NCI-H2196 treated with DMSO at 0.1 percent for 48 hours (cell line): Measurements from ENCODE around the gene LRP2.
"Not testable (repeated sequence)": the region's sequence is repeated elsewhere in the genome, so short reads cannot be mapped to it uniquely, and the experiment has no call there.

Experiments
- DNase-seq: peaks from one replicate; lab custom pipeline; 2025; ENCODE audit not compliant: unreplicated experiment; lab: John Stamatoyannopoulos, UW

Gene LRP2

DNA sequence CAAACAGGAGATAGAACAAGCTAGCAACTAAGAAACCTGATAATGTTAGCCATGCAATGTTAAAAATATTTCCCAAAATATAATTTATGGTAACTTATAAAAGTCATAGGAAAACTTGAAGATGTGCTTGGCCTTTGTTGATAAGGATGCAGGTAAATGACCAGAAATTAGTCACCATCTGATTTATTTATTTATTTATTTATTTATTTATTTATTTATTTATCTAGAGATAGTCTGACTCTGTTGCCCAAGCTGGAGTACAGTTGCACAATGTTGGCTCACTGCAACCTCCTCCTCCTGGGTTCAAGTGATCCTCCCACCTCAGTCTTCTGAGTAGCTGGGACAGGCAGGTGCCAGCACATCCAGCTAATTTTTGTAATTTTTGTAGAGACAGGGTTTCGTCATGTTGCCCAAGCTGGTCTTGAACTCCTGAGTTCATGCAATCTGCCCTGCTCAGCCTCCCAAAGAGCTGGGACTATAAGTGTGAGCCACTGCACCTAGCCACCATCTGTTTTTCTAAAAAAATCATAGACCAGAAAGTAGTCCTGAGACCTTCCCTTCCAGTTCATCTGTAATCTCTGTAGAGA lies 183.4 kb downstream of the LRP2 start:
- DNase-seq = no peak

DNA sequence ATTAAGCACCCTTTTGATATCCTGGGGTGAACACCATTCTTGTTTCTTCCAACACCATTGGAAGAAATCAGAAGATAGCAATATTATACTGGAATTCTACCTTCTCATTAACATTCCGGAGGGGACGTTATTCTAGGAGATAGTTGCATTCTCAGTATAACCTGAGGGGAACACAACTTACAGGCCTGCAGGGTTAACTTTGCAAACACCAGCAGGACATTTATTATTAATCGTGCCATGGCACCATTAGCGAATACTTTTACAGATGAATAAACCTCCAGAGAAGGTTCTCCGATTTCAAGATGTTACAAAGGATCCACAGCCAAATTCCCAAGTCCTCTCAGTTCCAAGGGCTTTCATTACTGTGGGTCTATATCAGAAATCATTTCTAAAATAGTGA lies 184.0 kb downstream of the LRP2 start:
- DNase-seq = no peak

DNA sequence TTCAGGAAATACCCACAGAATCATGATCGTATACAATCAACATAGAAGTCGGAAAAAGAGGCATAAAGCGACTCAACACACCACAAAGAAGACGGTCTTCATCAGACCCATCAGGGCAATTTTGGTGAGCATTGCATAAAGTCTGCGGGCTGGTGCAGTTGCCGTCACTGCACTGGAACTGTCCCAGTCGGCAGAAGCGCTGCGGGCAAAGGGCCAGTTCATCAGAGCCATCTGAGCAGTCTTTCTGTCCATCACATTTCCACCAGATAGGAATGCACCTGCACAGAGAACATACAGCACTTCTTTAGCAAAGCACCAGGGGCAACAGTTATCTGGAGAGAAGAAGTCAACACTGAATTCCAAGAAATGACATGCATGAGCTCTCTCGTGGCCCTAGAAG lies 187.2 kb downstream of the LRP2 start:
- no peak for DNase-seq

DNA sequence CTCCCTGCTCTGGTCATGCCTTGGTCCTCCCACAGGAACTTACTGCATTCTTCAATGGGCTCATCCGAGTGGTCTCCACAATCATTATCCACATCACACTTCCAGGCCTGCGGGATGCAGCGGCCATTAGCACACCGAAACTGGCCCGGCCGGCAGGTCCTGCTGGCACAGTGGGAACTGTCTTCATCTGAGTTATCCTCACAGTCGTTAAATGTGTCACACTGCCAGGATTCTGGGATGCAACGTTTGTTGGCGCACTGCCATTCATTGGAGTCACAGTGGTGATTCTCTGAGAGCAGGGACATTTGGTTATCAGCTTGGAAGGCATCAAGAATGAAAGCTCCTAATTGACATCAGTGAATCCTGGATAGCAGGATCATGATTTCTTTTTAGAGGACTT lies 188.5 kb downstream of the LRP2 start:
- DNase-seq = no peak

DNA sequence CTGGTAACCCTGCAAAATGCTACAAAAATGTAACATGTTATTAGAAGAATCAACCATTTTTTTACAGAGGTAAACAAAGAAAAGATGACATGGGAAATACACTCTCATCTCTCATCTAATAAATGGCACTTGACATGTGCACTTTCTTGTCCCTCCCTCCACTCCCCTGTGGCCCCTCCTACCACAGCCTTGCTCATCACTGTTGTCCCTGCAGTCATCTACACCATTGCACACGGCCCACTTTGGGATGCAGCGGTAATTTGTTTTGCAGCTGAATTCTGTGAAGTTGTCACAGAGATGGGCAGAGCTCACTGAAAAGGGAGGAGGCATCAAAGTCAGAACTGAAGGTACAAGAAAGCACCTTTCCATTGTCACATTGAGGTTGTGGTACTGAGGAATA lies 189.4 kb downstream of the LRP2 start:
- DNase-seq = no peak

DNA sequence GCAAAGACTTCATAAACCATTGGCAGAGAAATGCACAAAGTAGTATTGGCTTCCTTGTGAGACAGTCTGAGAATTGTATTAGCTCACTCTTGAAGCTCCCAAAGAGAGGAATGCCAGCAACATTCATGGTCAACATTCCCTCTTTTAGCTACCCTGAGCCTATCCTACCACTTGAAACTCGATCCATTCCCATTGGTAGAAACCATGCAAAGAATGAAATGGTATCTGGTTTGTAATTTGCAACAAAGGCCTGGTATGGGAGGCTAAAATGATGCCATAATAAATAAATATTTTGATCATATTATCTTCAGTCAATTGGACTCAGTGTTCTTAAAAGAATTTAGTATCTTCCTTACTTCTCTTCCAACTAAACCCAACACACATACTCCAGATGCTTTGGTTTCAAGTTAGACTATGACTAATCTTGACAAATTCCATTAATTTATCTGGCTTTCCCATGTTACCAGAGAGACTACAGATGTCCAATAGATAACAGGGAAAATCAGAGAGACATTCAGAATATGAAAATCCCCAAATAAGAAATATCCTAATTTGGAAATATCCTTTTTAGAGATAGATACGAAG lies 190.1 kb downstream of the LRP2 start:
- DNase-seq = no peak

DNA sequence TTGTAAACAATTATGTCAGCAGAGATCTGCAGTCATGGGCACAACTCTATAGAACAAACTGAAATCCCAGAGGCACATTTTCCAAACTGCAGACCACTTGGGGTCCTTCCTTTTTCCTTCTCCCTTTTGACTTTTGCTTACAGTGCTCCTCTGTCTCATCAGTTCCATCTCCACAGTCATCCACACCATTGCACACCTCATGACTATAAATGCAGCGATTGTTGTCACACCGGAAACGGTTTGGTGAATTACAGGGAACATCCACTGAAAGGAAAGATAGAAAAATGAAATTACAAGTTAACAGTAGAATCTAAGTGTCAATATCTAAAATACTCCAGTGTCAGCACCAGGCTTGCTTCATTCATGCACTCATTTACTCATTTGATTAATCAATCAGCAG lies 196.5 kb downstream of the LRP2 start:
- no peak for DNase-seq

DNA sequence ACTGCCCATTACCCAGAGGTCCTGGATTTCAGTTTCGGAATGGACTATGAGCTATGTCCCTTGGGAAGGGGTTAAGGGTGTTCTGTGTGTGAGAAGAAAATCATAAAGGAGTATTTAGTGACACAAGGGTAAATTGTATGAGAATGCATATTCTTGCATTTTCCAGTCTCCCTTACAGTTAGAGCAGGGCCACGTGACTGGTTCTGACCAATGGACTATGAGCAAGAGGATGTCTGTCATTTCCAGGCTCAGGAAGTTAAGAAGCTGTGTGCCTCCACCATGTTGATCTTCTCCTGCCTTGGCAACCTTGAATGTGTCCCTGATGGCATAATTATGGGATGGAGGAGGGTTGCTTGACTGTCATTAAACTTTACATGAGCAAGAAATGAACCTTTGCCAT lies 198.0 kb downstream of the LRP2 start:
- no peak for DNase-seq

DNA sequence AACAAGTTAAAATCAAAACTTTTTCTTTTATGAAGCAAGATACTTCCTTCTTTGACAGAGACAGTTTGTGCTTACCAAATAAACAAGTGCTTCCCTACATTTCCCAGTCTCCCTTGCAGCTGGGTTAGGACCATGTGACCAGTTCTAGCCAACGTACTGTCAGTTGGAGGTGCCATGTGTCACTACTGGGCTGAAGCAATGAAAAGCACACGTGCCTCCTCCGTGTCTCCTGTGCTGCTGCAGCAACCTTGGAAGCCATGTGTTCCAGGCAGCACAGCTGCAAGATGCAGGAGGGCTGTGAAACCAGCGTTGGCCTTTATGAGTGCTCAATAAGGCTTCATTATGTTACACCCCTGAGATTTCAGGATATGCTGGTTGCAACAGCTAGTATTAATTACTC lies 199.7 kb downstream of the LRP2 start:
- DNase-seq = no peak

DNA sequence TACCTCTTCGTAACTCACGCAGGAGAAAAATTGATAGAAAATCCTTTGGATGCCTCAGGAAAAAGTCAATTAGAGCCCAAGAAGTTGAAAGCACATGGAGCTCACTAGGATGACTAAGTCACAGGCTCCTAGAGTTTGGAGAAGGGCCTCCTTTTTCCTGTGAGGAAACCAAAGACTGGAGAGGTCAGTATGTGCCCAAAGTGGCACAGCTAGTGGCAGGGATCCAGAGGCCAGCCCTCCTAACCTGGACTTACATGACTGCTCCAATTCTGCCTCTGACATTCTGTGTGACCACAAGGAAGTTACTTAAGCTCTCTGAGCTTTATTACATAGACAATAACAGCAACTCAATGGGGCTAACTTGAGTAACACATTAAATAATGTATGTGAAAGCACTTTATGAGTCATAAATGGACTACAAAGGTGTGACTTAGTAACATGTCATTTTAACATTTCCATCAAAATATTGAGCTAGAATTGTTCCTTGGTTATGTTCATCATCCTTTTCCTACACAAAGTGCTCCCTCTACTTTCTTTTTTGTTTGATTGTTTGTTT lies 201.3 kb downstream of the LRP2 start:
- DNase-seq = no peak

DNA sequence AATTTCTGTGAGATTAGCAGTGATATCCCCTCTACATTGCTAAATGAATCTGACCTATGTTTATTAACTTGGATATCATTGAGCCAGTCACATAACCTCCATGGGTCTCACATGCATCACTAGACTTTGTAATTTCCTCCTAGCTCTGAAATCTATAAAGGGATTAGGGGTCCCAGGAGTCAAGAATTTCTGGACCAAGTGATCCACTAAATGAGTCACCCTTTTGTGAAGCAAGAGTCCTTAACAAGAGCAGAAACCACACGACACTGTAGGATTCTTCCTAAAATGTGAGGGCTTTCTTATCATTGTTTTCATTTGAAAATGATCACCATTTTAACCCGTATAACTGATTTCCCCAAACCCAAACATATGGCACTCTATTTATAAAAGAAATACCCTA lies 202.6 kb downstream of the LRP2 start:
- DNase-seq = no peak

DNA sequence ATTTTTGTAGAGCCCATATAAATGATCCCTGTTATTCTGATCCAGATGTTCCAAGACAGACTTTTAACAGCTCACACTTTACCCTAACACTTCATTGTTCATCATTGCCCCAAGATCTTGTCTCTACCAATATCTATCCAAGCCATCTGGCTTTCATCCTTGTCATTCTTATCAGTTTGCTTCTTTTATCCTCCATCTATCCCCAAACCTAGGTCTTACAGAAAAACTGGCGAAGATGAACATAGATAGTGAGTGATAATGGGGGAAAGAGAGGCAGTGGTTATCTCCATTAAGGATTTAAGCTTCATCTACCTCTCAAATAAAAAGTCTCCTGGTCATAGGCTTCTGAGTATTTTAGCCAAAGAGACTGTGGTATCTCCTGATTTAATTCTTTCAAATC lies 203.5 kb downstream of the LRP2 start:
- DNase-seq = no peak

DNA sequence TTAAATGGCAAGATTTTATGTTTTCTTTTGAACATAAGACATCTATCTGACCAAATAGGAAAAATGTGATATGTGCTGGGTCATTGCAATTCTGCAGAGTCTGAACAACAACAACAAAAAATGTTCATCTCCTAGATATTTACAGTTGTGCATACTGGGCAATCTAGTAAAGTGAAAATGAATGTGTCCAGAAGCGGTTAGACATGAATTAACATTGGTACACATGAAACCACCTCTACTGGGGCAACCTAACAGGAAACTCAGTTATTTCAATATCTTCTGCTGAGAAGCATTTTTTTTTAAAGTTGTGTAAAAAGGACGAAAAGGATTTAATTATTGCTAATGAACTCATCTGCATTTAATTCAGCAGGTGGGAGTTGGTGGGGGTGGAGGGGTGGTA lies 216.1 kb downstream of the LRP2 start:
- no peak for DNase-seq

DNA sequence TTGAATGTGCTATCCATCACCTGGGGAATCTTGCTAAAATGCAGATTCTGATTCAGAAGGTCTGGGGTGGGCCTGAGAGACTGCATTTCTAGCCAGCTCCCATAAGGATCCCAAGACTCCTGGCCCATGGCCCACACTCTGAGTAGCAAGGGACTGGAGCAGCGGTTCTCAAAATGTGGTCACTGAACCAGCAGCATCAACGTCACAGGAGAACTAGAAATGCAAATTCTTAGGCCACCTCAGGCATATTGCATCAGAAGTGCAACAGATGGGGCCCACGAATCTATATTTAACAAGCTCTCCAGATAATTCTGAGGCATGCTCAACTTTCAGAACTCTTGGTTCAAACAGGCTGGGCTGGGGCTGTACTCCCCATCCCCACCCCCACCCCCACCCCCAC lies 218.3 kb downstream of the LRP2 start:
- DNase-seq = no peak

DNA sequence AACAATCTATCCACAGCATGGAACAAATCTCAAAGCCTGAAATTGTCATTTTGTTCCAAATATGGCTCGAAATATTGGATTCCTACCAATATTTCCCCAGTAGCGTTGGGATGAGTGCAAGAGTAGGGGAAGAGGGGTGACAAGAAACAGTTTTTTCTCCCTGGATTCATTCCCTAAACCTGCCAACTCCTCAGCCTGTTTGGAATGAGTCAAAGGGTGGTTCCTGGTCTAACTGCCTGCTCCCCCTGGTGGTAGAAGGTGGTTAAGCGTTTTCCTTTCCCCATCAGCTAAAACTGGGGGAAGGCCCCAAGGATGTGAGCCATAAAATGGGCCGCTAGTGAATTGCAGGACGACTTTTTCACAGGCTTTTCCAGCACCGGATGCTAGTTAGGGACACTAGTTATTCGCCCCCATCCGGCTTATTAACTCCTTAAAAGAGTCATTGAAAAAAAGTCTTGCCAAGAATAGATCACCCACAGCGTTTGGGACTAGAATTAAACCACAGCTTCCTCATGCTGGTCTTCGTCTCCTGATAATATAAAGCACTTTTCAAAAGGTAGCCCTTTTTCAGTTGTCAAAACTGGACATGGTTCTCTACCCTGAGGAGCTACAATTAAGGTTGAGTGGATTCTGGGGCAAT lies 220.5 kb downstream of the LRP2 start:
- no peak for DNase-seq

DNA sequence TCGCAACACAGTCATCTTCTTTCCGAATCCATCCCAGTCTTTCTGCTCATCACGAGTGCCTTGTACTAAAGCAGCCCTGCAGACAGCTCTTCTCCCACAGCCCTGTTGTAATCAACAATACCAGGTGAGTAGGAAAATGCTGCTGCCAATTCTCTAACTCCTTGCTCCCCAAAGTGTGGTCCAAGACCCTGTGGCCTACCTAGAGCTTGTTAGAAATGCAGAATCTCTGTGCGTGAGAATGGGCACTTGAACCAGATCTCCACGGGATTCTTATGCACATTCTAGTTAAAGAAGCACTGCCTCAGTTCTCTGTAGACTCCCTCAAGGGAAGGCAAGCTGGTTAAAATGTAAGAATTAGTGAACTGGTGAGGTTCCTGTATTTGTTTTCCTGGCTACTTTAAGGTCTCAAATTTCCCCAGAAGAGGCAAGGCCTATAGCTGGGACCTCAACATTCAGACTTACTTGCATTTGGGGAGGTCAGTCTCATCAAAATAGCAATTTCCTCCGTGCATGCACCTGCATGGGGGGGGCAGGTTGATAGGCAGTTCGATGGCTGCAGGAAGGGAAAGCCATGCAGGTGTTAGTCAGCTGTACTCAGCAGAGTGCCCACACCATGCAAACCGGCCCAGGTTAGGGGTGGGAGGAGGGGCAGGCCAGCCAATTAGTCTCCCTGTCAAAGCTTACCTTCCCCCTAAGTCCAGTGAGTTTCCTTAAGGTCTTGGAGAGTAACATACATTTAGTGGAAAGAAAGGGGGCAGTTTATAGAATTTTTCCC lies 222.2 kb downstream of the LRP2 start:
- no peak for DNase-seq

DNA sequence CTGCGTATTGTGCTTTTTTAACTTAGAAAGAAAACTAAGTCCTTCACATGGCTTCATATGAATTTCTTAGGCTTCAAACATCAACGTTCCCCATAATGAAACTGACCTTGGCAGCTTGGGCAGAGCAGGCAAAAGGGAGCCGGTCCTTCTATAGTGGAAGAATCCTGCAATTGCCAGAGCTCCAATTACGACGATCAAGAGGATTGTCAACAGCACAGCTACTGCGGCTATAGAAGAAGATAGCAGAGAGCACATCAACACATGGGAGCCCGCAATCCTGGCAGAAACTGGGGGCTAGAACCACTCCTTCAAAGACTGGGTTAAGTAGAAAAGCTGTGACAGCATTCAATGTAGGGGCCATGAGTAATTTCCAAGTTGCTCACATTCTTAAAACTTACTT lies 223.2 kb downstream of the LRP2 start:
- DNase-seq = no peak

DNA sequence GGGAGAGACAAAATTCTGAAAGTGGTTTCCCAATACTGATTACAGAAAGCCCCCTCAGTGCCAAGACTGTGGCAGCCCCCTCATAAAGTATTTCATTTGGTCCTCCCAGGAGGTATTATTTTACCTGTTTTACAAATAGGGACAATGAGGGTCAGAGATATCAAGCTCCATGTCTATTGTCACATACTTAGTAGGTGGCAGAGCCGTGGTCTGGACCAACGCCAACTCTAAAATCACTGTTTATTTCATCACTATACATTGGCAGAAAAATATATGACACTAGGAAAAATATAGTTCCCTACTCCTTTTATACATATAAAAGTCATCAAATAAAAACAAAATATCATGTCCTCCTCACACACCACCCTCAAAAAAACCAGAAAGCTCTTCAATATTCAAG lies 224.4 kb downstream of the LRP2 start:
- no peak for DNase-seq

DNA sequence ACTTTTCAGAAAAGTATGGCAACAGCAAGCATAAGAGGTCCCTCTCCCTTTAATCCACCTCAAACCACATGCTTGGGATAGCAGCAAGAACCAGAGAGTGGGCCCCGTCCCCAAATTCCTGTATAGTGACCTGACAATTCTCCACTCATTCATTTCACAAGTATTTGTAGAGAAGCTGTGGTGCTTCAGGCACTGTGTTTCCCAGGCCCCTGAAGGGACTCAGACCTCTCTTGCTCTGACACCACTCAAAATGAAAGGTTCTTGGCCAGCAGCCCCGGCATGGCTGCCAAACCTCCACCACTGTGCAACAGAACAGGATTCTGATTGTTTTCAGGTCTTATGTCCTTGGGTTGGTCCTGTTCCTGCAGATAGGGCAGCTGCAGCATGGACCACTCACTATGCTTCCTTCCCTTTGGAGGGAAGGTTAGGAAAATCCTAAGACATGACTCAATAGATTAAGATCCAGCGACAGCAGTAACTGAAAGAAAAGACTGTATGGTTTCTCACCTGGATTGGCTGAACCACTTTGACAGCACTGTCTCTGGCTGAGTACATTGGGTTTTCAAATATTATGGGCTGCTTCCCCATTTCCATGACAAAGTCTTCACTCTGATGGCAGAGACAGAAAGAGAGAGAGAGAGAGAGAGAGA lies 225.3 kb downstream of the LRP2 start:
- DNase-seq = no peak

DNA sequence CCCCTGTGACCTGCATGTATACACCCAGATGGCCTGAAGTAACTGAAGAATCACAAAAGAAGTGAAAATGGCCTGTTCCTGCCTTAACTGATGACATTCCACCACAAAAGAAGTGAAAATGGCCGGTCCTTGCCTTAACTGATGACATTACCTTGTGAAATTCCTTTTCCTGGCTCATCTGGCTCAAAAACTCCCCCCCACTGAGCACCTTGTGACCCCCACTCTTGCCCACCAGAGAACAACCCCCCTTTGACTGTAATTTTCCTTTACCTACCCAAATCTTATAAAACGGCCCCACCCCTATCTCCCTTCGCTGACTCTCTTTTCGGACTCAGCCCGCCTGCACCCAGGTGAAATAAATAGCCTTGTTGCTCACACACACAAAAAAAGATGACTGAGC lies 225.9 kb downstream of the LRP2 start:
- DNase-seq = not testable (repeated sequence)

DNA sequence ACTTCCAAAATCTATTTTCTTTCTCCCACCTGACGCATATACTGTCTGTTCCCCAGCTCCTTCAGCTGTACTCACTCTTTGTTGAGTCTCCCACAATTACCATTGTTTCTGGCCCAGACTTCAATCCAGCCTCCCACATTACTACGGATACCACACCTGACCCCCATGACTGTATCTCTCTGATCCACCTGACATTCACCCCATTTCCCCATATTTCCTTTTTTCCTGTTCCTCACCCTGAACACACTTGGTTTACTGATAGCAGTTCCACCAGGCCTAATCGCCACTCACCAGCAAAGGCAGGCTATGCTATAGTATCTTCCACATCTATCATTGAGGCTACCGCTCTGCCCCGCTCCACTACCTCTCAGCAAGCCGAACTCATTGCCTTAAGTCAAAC lies 228.1 kb downstream of the LRP2 start:
- not testable (repeated sequence) for DNase-seq
